Gastroesophageal sphincter (tissue), 3 donors: ENCODE measurements around the gene DNAJC6.

Experiments
- POLR2AphosphoS5 ChIP-seq: sonication (generic); formaldehyde crosslinking; IDR thresholded peaks from one replicate; pipeline ENCODE4 v1.6.1; 2017; ENCODE audit warnings: antibody characterized with exemption
- TF ChIP-seq, protein P1 (sequence below), 4 experiments: fragments of 200-600 bp in 2 of 4; fragments of 450-650 bp in 2 of 4; sonication (generic) in 1 of 4; IDR thresholded peaks; one replicate each; pipeline ENCODE4 v1.5.1; 2017 to 2019; ENCODE audit warnings: antibody characterized with exemption in 4 of 4, mild to moderate bottlenecking in 2 of 4, moderate library complexity in 2 of 4

DNA sequence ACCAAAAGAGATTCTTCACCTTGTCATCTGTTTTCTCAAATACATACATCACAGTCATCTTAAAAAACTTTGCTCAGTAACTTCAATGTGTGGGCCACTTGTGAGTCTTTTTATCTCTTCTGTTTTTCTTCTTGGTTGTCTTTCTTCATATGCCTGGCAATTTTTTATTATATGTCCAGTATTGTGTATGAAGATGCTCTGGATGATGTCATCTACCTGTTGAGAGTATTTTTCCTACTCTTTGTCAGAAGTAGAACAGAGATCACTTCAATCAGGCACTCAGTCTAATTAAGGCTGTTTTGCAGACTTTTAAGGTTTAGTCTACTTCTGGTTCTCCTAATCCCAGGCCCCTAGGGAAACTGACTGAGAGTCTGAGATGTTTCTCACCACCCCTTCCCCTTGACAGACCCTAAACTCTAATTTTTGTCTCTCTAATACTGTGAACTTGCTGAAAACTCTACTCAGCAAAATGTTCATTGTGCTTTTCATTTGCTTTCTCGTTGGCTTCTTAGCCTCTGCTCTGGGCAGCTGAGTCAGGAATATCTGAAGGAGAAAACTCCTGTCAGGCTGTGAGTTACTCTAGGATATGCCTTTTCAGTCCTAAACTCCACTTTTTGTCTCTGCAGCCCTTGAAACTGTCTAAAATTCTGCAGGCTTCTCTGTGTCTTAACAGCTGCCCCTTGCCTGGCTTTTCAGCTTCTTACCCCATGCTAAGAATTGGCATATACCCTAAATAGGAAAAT, 33.0 kb upstream of the DNAJC6 start:
- TF ChIP-seq, protein P1, sequence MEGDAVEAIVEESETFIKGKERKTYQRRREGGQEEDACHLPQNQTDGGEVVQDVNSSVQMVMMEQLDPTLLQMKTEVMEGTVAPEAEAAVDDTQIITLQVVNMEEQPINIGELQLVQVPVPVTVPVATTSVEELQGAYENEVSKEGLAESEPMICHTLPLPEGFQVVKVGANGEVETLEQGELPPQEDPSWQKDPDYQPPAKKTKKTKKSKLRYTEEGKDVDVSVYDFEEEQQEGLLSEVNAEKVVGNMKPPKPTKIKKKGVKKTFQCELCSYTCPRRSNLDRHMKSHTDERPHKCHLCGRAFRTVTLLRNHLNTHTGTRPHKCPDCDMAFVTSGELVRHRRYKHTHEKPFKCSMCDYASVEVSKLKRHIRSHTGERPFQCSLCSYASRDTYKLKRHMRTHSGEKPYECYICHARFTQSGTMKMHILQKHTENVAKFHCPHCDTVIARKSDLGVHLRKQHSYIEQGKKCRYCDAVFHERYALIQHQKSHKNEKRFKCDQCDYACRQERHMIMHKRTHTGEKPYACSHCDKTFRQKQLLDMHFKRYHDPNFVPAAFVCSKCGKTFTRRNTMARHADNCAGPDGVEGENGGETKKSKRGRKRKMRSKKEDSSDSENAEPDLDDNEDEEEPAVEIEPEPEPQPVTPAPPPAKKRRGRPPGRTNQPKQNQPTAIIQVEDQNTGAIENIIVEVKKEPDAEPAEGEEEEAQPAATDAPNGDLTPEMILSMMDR (IDR thresholded peaks at IDR 0.05): no peak
- no peak for TF ChIP-seq POLR2AphosphoS5
